GM23338 (cell line): ENCODE results near the gene CUBN. TPM values are rescaled to one million over a fixed set of nuclear protein-coding genes. Genes with fewer than 3 reads are reported as not detected.

Experiments
- ATAC-seq: fragments of 200-7000 bp; cut with Tn5 transposase; 3 replicates; pipeline ENCODE4 v1.9.1; 2020
- DNase-seq: peaks from one replicate; pipeline ENCODE4 v3.0.0-alpha.2; 2015; ENCODE audit warnings: low spot score
- H2AFZ ChIP-seq: fragments of 200-600 bp; sonication (generic); 2 replicates; pipeline ENCODE4 v1.8.0; 2016; ENCODE audit warnings: antibody characterized with exemption, mild to moderate bottlenecking, moderate library complexity
- H3F3A ChIP-seq: fragments of 200-600 bp; sonication (generic); replicated peaks from 2 replicates; pipeline ENCODE4 v1.8.0; 2017; ENCODE audit warnings: antibody characterized with exemption, mixed run types, low read depth
- H3K27ac ChIP-seq: fragments of 200-600 bp; sonication (generic); 2 replicates; pipeline ENCODE4 v1.6.1; 2016; ENCODE audit warnings: low read depth
- H3K27me3 ChIP-seq: fragments of 200-600 bp; sonication (generic); 2 replicates; pipeline ENCODE4 v1.8.0; 2016; ENCODE audit warnings: mild to moderate bottlenecking, mixed run types, moderate library complexity; ENCODE audit not compliant: insufficient read depth
- H3K36me3 ChIP-seq: fragments of 200-600 bp; sonication (generic); 2 replicates; pipeline ENCODE4 v1.8.0; 2016; ENCODE audit warnings: mild to moderate bottlenecking; ENCODE audit not compliant: insufficient read depth
- H3K4me1 ChIP-seq: fragments of 200-600 bp; sonication (generic); 2 replicates; pipeline ENCODE4 v1.8.0; 2016; ENCODE audit warnings: mild to moderate bottlenecking, moderate library complexity; ENCODE audit not compliant: insufficient read depth
- H3K4me2 ChIP-seq: fragments of 200-600 bp; sonication (generic); 2 replicates; pipeline ENCODE4 v1.7.1; 2017; ENCODE audit warnings: mixed run types
- H3K4me3 ChIP-seq: fragments of 200-600 bp; sonication (generic); 2 replicates; pipeline ENCODE4 v1.6.1; 2016; ENCODE audit warnings: mixed run types
- H3K79me2 ChIP-seq: fragments of 200-600 bp; sonication (generic); replicated peaks from 2 replicates; pipeline ENCODE4 v1.8.0; 2017; ENCODE audit warnings: mild to moderate bottlenecking; ENCODE audit not compliant: insufficient read depth
- H3K9me2 ChIP-seq: fragments of 200-600 bp; sonication (generic); 2 replicates; pipeline ENCODE4 v1.8.0; 2017; ENCODE audit not compliant: insufficient read depth
- H4K20me1 ChIP-seq: fragments of 200-600 bp; sonication (generic); replicated peaks from 2 replicates; pipeline ENCODE4 v1.8.0; 2017; ENCODE audit warnings: mild to moderate bottlenecking; ENCODE audit not compliant: insufficient read depth
- H3K27ac Mint-ChIP-seq: 2 replicates; pipeline ENCODE4 v1.8.0; 2020; ENCODE audit warnings: inconsistent platforms, mild to moderate bottlenecking, moderate library complexity, mixed read lengths
- H3K27me3 Mint-ChIP-seq: 3 replicates; pipeline ENCODE4 v1.8.0; 2022; ENCODE audit warnings: low read depth, mild to moderate bottlenecking, moderate library complexity, mixed read lengths, inconsistent platforms; ENCODE audit not compliant: insufficient read depth, poor library complexity
- H3K36me3 Mint-ChIP-seq: 3 replicates; pipeline ENCODE4 v1.8.0; 2021; ENCODE audit warnings: low read depth, mild to moderate bottlenecking, inconsistent platforms, moderate library complexity, mixed read lengths
- H3K4me1 Mint-ChIP-seq: 3 replicates; pipeline ENCODE4 v1.8.0; 2020; ENCODE audit warnings: mild to moderate bottlenecking, inconsistent platforms, mixed read lengths
- H3K4me3 Mint-ChIP-seq: 3 replicates; pipeline ENCODE4 v1.8.0; 2021; ENCODE audit warnings: moderate library complexity, mild to moderate bottlenecking, inconsistent platforms, mixed read lengths
- H3K9me3 Mint-ChIP-seq: 3 replicates; pipeline ENCODE4 v1.8.0; 2020; ENCODE audit warnings: moderate library complexity, mild to moderate bottlenecking, inconsistent platforms, mixed read lengths
- CREB1 ChIP-seq: fragments of 250-450 bp; sonication (Bioruptor Pico); IDR thresholded peaks from 2 replicates; pipeline ENCODE4 v1.5.0; 2020; ENCODE audit warnings: low read depth, mild to moderate bottlenecking, moderate library complexity
- CTCF ChIP-seq, 2 experiments: fragments of 200-600 bp in 1 of 2; sonication (generic) in 1 of 2; conservative IDR thresholded peaks; 2 replicates each; pipeline versions ENCODE4 v1.5.1 to v1.6.1; 2016 to 2017; ENCODE audit warnings: antibody characterized with exemption in 2 of 2, low read depth in 2 of 2, mild to moderate bottlenecking in 2 of 2, moderate library complexity in 1 of 2
- ETS1 ChIP-seq: IDR thresholded peaks from 2 replicates; pipeline ENCODE4 v1.6.1; 2016; ENCODE audit warnings: antibody characterized with exemption
- EZH2 ChIP-seq: fragments of 200-600 bp; sonication (generic); IDR thresholded peaks from one replicate; pipeline ENCODE4 v1.8.0; 2017; ENCODE audit warnings: antibody characterized with exemption, mild to moderate bottlenecking, low read depth; ENCODE audit not compliant: unreplicated experiment
- EZH2phosphoT487 ChIP-seq: fragments of 200-600 bp; sonication (generic); IDR thresholded peaks from one replicate; pipeline ENCODE4 v1.8.1; 2018; ENCODE audit warnings: antibody characterized with exemption; ENCODE audit not compliant: unreplicated experiment
- JUNB ChIP-seq: IDR thresholded peaks from one replicate; pipeline ENCODE4 v1.6.1; 2016; ENCODE audit warnings: antibody characterized with exemption; ENCODE audit not compliant: unreplicated experiment
- NANOG ChIP-seq: IDR thresholded peaks from 2 replicates; pipeline ENCODE4 v1.6.1; 2016; ENCODE audit warnings: antibody characterized with exemption, borderline replicate concordance
- POLR2AphosphoS5 ChIP-seq: IDR thresholded peaks from 2 replicates; pipeline ENCODE4 v1.6.1; 2016; ENCODE audit warnings: antibody characterized with exemption, low read depth
- REST ChIP-seq: IDR thresholded peaks from one replicate; pipeline ENCODE4 v1.6.1; 2018; ENCODE audit warnings: antibody characterized with exemption; ENCODE audit not compliant: unreplicated experiment
- STAT1 ChIP-seq: IDR thresholded peaks from one replicate; pipeline ENCODE4 v1.6.1; 2016; ENCODE audit warnings: antibody characterized with exemption; ENCODE audit not compliant: unreplicated experiment
- ZNF114 ChIP-seq: fragments of 250-450 bp; sonication (Bioruptor Pico); IDR thresholded peaks from 2 replicates; pipeline ENCODE4 v1.5.0; 2020; ENCODE audit warnings: mild to moderate bottlenecking, moderate library complexity
- ZNF331 ChIP-seq: fragments of 250-450 bp; sonication (Bioruptor Pico); IDR thresholded peaks from 2 replicates; pipeline ENCODE4 v1.5.0; 2020; ENCODE audit warnings: low read depth, mild to moderate bottlenecking, moderate library complexity
- polyA plus RNA-seq: library from polyadenylated mRNA; unstranded; fragments of >200 nt; fragmentation: Nextera tagmentation; extraction: Ambion mirVana; gene quantifications from 2 replicates; pipeline ENCODE4 v1.2.1, GENCODE V29; 2016
- total RNA-seq: library from RNA; depleted of rRNA; stranded (reverse); fragments of >200 nt; shearing (Covaris generic); gene quantifications from 2 replicates; pipeline ENCODE4 v1.2.3, GENCODE V29; 2014

CUBN gene
- total and polyA plus RNA-seq, 2 experiments from 2014 or later: 0.06 to 1.8 TPM

GRCh38 chr10:17003151-17003550, 126.5 kb downstream of the CUBN start:
- Histone ChIP-seq H3K4me3 (no peak overlapping the region), H3K9me2 (peaks cover 9% of the 10 kb centered on the region; the same call in 1 of the 2 replicates), H3K4me1 (no peaks in the 10 kb centered on the region), H3K79me2 (no peaks in the 10 kb centered on the region), H3K4me2 (no peak overlapping the region), H2AFZ (no peak overlapping the region), H3K27me3 (no peaks in the 10 kb centered on the region), H4K20me1 (no peaks in the 10 kb centered on the region), H3K27ac (no peak overlapping the region), H3K36me3 (no peaks in the 10 kb centered on the region), H3F3A (no peaks in the 10 kb centered on the region)
- peaks cover 7% of the 10 kb centered on the region; the same call in 2 of the 3 replicates for H3K36me3 Mint-ChIP-seq
- peaks cover 8% of the 10 kb centered on the region for H3K9me3 Mint-ChIP-seq
- no peak for ATAC-seq
- H3K4me3 Mint-ChIP-seq: no peak overlapping the region
- TF ChIP-seq ZNF331 (no peak), NANOG (no peak), POLR2AphosphoS5 (no peak), CREB1 (CRISPR knock-in tag) (no peak), CTCF (conservative IDR thresholded peaks at IDR 0.05; ENCODE audit: low read depth in 2 of 2) (no peak)
- H3K27me3 Mint-ChIP-seq: no peaks in the 10 kb centered on the region
- no peak for DNase-seq
- no peak overlapping the region for H3K27ac Mint-ChIP-seq
- no peaks in the 10 kb centered on the region for H3K4me1 Mint-ChIP-seq

GRCh38 chr10:17001961-17002749, 127.5 kb downstream of the CUBN start:
- H3K4me3 Mint-ChIP-seq: no peak overlapping the region
- H3K27me3 ChIP-seq: no peaks in the 10 kb centered on the region
- H3K27me3 Mint-ChIP-seq: no peaks in the 10 kb centered on the region
- no peaks in the 10 kb centered on the region for H3K79me2 ChIP-seq
- H3K36me3 ChIP-seq: no peaks in the 10 kb centered on the region
- DNase-seq: no peak
- no peak for ATAC-seq
- H3K27ac ChIP-seq: no peak overlapping the region
- H3K4me1 Mint-ChIP-seq: no peaks in the 10 kb centered on the region
- no peak overlapping the region for H3K4me3 ChIP-seq
- peaks cover 7% of the 10 kb centered on the region; the same call in 2 of the 3 replicates for H3K36me3 Mint-ChIP-seq
- H3K27ac Mint-ChIP-seq: no peak overlapping the region
- no peak overlapping the region for H2AFZ ChIP-seq
- no peaks in the 10 kb centered on the region for H3K4me1 ChIP-seq
- H3K9me2 ChIP-seq: peaks cover 9% of the 10 kb centered on the region; the same call in 1 of the 2 replicates
- H3F3A ChIP-seq: no peaks in the 10 kb centered on the region
- no peak overlapping the region for H3K4me2 ChIP-seq
- peaks cover 8% of the 10 kb centered on the region for H3K9me3 Mint-ChIP-seq
- H4K20me1 ChIP-seq: no peaks in the 10 kb centered on the region
- TF ChIP-seq CREB1 (CRISPR knock-in tag): no peak
- TF ChIP-seq EZH2: no peak
- no peak for TF ChIP-seq CTCF (conservative IDR thresholded peaks at IDR 0.05; ENCODE audit: low read depth in 2 of 2)
- no peak for TF ChIP-seq POLR2AphosphoS5
- no peak for TF ChIP-seq NANOG
- TF ChIP-seq ETS1: no peak
- no peak for TF ChIP-seq REST
- no peak for TF ChIP-seq STAT1
- TF ChIP-seq JUNB: no peak
- no peak for TF ChIP-seq ZNF114 (CRISPR knock-in tag)
- TF ChIP-seq EZH2phosphoT487: no peak
